ENCODE data around the gene JUND.
A peak's percentile ranks its signal among the peaks of the same experiment; 100 is the strongest.

Gene JUND

DNA sequence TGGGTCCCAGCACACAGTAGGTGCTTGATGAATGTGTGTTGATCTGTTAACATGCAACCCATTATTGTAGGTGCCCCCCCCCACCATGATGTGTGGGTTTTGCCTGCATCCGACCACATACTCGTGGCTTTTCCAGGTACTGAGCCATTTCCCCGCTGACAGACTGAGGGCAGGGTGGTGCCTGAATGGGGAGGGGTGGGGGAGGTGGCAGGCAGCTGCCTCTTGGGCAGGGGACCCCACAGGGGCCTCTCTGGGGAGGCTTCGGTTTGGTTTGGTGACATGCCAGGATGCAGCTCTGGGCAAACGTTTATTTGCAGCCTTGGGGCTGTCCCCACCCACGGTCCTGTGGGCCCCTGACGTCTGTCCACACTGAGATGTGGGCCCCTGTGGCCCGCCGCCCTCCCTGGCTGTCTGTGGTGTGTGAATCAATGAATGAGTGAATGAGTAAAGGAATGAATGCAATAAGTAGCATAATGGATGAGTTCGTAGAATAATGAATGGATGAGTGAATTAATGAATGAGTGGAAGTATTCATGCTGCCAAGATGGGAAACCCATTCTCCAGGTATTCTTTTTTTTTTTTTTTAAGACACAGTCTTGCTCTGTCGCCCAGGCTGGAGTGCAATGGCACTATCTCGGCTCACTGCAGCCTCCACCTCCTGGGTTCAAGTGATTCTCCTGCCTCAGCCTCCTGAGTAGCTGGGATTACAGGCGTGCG lies 9.0 kb upstream of the JUND start:
- DNase-seq (ENCODE audit: low read depth in 2 of 2): peak; percentile 62 to 69

DNA sequence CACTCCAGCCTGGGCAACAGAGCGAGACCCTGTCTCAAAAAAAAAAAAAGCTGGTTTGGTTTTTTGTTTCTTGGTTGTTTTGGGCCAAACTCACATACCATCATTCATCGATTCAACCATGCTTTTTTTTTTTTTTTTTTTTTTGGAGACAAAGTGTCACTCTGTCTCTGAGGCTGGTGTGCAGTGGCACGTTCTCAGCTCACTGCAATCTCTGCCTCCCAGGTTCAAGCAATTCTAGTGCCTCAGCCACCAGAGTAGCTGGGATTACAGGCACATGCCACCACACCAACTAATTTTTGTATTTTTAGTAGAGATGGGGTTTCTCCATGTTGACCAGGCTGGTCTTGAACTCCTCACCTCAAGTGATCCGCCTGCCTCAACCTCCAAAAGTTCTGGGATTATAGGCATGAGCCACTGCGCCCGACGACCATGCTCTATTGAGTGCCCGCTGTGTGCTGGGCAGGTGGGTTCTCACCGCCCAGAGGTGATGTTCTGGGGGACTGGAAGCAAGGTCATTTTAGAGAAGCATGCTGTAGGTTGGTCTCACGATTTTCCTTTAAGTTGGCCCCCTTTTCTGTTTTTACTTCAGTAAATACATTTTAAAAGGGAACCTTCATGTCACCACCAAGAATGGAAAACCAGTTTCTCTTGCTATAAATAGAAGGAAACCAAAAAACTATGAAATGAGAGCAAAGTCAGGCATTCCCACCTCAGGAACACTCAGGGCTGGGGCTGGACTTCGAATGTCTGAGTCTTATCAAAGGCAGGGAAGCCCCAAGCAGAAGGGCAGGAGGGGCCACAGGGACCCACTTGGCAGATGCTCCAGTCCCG lies 8.3 kb upstream of the JUND start:
- no peak for DNase-seq (ENCODE audit: low read depth in 2 of 2)

DNA sequence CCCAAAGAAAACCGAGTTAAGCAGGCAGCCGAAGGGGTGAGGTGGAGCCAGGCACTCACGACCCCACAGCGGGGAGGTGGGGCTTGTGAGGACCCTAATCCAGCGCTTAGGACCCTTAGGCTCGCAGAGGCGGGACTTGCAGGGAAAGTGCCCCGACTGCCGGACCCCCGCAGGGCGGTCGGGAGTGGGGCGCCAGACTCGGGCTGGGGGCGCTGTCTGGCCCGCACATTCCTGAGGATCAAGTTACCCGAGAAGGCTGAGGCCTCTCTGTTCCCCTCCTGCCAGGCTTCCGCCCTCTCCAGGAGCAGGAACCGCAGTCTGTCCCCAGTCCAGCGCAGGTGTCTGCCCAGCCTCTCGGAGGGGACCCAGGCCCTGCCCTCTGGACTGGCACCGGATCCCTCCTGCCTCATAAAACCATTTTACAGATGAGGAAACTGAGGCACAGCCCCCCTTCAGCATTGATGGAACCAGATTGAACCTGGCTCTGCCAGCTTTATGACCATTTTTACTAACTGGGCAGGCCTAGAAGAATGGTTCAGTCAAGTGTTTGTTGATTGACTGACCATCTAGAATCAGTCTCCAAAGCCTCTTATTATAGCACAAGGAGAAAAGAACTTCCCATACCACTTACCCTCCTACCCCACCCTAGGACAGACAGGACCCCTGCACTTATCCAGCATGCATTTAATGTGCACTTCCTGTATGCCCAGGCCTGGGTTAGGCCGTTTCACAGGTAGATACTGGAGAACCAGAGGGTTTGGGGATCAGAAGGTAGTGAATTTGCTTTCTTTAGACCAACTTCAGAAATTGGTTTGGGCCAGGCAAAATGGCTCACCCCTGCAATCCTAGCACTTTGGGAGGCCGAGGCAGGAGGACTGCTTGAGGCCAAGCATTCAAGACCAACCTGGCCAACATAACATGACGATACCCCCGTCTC lies 6.7 kb upstream of the JUND start:
- no peak for DNase-seq (ENCODE audit: low read depth in 2 of 2)

DNA sequence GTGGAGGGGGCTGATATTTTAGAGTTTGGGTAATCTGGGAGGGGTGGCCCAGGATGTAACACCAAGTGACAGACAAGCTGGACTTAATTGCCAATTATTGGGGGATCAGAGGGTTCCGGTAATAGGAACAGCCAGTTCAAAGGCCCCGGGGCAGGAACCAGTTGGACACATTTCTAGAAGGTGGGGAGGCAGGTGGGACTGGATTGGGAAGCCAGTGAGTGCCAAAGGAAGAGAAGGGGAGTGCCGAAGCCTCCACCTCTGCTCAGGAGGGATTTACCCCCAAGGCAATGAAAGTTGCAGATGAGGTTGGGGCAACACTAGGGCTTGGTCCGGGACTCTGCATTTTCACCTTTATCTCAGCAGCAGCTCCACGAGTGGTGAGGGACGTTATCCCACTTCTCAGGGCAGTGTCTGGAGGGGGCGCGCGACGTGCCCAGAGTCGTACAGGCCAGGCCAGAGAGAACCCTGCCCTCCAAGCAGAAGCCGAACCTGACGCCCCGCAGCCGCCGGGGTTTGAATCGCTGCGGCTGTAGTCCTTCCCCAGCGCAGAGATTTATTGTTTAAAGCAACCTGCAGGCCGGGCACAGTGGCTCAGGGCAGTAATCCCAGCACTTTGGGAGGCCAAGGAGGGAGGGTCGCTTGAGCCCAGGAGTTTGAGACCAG lies 5.7 kb upstream of the JUND start:
- no peak for DNase-seq (ENCODE audit: low read depth in 2 of 2)

DNA sequence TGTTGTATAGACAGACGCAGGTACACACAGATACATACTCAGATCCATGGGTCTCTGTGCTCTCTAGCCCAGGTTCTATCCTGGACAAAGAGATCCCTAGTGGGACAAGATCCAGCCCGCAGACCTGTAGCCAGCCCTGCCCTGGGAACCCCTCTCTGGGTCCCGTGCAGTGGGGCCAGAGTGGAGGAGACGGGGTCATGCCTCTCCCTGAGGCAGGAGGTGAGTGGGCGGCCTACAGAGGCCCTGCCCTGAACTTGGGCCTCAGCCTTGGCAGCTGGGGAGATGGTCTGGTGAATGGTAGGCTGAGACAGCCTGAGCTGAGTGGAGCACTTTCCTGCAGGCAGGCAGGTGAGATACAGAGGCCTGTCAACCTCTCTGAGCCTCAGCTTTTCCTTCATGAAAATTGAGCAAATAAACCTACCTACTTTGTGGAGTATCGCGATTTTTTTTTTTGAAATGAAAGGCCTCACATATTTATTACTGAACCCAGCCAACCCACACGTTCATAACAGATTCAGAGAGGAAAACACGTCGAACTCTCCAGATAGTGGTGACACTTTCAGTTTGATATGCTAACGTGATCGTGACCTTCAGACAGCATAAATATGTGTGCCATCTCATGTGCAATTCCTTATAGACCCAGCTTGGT lies 3.4 kb upstream of the JUND start:
- no peak for DNase-seq (ENCODE audit: low read depth in 2 of 2)

DNA sequence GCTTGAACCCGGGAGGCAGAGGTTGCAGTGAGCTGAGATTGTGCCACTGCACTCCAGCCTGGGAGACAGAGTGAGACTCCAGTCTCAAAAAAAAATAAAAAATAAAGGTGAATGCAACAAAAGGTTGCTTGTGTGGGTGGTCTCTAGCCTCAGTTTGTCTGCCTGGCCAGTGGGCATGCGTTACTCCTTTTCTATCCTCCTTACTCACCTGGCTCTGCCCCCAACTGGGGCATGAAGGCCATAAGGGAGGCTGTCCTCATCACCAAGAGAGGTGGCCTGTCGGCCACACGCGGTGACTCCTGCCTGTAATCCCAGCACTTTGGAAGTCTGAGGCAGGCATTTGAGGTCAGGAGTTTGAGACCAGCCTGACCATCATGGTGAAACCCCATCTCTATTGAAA lies 1.9 kb upstream of the JUND start:
- no peak for DNase-seq (ENCODE audit: low read depth in 2 of 2)

DNA sequence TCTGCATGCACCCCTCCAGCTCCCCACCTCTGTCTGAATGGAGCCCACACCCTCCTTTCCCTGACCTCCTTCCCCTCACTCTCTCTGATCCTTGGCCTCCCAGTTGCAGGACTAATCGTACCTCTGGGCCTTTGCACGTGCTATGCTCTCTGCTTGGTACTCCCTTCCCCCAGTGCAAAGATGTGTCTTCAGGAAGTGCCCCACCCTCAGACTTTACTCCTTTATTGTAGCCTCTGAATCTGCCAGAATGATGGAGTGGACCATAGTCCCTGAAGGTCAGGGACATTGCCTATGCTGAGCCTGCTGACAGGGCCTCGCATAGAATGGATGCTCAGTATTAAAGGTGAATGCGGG lies 1.3 kb upstream of the JUND start:
- no peak for DNase-seq (ENCODE audit: low read depth in 2 of 2)

DNA sequence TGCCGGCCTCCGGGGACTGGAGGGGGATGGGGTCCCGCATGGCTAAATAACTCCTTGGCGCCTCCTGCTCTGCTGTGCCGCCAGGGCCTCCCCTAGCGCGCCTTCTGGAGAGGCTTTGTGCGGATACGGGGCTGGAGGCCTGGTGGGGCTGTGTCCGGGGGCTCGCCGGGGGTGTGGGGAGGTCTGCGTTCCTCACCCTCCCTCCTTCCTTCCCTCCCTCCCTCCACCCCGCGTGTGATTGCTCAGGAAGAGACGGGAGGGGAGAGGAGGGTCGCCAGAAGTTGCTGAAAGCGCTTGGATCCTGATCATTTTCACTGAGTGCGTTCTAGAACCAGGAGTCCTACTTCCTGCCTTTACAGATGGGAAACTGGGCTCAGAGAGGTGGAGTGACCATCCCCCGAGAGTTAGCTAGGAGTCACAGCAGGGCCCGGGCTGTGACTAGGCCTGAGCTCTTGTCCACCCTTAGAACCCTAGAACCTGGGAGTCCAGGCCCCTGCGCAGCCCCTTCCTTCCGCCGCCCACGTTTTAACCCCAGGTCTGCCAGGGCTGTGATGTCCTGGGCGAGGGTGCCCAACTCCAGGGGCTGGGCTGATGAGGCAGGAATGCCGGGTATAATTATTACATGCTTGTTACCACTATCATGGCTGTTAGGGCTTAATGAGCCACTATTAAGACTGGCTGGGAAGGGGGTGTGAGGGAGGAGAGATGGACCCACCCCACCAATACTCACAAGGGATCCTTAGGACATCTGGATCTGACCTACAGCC lies 782 bp upstream of the JUND start:
- DNase-seq (ENCODE audit: low read depth in 2 of 2): no peak

DNA sequence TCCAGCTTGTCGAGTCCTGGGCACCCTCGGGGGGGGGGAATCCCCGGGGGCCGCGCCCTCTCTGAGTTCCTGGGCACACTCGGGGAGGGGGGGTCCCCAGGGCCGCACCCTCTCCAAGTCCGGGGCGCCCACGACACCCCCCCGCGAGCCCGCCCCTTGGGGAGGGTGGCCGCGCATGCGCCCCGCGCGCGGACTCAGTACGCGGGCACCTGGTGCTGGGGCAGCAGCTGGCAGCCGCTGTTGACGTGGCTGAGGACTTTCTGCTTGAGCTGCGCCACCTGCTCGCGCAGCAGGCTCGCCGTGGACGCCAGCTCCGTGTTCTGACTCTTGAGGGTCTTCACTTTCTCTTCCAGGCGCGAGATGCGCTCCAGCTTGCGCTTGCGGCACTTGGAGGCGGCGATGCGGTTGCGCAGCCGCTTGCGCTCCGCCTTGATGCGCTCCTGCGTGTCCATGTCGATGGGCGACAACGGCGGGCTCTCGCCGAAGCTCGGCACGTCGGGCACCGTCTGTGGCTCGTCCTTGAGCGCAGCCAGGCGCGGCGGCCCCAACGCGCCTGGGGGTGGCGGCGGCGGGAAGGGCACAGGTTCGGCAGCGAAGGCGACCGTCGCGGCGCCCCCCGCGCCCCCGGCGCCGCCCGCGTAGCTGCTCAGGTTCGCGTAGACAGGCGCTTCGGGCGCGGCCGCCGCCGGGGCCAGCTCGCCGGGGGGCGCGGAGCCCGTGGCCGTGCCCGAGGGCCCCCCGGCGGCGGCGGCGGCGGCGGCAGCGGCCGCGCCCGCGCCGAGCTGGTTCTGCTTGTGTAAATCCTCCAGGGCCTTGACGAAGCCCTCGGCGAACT lies 958 bp downstream of the JUND start:
- DNase-seq (ENCODE audit: low read depth in 2 of 2): peak; percentile 59 to 65

DNA sequence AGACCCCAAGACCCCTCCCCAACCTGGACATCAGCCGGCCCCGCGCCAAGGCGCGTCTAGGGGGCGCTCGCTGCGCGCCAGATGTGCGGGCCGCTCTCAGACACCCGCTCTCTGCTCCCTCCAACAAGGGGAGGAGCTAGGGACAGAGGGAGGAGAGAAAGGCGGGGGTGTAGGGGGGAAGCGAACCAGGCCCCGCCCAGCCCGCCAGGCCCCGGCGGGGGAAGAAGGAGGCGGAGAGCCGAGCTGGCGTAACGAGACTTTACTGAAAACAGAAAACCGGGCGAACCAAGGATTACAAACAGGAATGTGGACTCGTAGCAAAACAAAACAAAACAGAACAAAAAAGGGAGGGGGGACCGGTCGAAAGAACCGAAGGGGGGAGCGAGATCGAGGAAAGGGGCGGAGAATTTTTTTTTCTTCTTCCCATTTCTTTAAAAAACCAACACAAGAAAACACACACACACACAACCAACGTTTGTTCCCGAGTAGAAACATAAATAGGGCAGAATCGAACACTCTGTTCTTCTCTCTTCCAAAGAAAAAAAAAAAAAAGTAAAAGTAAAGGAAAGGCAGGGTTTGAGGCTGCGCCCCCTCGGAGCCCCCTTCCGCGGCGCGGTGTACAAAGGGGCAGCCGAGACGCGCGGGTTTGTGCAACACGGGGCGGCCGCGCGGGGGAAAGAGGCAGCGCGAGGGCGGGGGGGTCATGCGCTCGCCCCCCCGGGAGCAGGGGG lies 1.7 kb downstream of the JUND start:
- peak; percentile 74 to 85 for DNase-seq (ENCODE audit: low read depth in 2 of 2)

DNA sequence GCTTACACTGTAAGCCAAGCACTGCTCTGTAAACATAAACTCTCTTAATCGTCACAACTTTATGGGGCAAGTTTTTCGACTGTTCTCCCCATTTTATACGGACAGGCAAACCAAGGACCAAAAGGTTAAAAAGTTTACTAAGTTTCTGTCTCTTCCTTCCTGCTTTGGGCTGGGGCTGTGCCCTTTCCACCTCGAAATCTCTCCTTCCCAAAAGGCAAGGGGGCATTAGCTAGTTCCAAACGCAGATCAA lies 2.2 kb downstream of the JUND start:
- no peak for DNase-seq (ENCODE audit: low read depth in 2 of 2)

DNA sequence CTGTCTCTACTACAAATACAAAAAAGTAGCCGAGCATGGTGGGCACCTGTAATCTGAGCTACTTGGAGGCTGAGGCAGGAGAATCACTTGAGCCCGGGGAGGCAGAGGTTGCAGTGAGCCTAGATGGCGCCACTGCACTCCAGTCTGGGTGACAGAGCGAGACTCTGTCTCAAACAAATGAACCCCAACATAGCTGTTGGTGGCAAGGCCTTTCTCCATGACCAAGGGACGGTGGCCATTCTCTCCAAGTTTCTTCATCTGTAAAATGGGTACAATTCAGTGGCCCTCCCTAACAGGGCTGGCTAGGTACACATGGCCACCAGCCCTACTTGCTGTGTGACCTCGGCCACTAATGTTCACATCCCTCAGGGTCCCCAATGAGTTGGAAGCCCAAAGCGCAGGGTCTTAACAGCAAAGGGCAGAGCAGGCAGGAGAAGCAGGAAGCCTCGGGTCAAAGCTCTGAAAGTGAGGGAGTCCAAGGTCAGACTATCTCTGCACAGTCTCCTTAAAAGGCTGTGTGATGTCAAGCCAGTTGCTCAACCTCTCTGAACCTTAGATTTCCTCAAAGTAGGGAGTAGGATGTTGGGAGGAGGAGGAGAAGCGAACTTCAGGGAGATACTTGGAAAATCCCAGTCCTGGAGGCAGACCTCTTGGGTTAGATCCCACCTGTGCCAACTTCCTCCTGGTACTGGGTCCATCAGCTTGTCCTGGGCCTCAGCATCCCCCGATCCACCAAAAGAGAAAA lies 2.7 kb downstream of the JUND start:
- DNase-seq (ENCODE audit: low read depth in 2 of 2): no peak

DNA sequence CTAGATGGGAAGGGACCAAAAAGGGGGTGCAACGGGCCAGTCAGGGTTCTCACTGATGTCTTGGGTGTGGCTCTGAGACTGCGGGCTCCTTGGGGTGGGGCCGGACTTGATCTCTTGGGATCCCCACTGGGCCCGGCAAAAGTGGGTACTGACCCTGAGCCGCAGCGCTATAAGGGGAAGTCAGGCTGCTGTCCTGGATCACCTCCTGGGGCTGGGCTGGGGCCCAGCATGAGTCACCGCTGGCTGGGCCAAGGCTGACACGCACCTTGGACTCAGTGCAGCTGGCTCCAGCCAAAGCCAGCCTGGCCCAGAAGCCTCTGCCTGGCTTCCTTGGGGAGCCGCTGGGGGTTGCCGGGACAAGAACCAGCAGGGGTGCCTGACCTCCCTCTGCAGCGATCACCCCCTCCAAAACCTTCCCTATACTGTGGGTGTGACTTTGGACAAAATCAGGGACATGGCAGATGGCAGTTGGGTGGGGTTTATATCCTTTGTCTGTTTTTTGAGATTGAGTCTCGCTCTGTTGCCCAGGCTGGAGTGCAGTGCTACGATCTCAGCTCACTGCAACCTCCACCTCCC lies 6.6 kb downstream of the JUND start:
- no peak for DNase-seq (ENCODE audit: low read depth in 2 of 2)

DNA sequence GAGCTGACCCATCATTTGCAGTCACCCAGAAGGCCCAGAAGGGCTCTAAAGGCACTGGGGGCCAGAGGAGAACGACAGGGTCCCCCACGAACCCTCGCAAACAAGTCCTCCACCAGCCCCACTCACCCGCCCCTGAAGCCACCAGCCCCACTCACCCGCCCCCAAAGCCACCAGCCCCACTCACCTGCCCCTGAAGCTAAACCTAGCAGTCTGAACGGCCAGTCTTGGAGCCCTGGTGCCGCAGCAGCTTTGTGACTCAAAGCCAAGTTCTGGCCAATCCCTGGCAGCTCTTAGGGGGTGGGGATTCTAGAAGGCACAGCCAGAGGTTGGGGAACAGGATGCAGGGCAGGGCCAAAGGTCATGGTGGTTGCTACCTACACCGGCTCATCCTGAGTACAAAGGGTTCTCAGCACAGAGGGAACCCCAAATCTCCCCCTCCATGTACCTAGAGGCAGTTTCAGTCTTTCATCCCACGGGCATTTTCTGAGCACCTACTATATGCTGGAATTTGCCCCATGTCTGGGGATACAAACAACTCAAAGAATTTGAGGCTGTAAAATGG lies 7.1 kb downstream of the JUND start, which contains the start of gene IQCN:
TSS of gene IQCN (minus strand) at position 234 of the 562 bp plus-strand sequence. CDS start 4,974 bp downstream, outside the sequence.
- DNase-seq (ENCODE audit: low read depth in 2 of 2): no peak

DNA sequence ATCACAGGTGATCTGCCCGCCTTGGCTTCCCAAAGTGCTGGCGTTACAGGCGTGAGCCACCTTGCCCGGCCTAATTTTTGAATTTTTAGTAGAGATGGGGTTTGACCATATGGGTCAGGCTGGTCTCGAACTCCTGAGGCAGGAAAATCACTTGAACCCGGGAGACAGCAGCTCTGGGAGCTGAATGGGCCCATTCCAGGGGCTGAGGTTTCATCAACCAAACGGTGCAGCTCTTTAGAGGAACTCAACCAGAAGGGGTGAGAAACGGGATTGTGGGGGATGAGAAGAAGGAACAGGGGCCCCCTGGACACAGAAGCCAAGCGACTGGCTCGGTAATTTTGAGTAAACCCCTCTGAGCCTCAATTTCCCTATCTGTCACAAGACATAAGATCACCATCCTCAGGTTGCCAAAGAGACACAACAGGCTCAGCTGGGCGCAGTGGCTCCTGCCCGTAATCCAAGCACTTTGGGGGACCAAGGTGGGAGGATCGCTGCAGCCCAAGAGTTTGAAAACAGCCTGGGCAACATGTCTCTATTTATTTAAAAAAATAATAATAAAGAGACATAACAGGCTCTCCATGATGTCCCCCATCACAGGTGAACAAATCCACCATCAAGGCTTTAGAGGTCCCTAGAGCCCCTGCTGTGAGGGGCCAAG lies 7.7 kb downstream of the JUND start:
- DNase-seq (ENCODE audit: low read depth in 2 of 2): no peak

DNA sequence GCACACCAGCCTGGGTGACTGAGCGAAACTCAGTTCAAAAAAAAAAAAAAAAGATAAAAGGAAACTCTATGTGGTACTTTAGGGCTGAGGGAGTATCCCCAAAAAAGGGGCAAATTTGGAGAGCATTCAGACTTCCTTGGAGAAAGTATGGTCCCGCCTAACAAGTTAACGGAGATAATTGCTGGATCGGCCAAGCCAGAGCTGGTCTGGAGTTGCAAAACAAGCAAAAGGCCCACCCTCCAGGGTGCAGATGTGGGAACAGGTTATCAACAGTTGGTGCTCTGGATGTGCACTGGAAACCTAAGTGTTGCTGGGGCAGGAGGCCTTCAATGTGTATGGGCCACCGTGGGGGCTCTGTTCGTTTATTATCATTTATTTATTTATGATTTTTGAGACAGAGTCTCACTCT lies 10.0 kb downstream of the JUND start:
- no peak for DNase-seq (ENCODE audit: low read depth in 2 of 2)

DNA sequence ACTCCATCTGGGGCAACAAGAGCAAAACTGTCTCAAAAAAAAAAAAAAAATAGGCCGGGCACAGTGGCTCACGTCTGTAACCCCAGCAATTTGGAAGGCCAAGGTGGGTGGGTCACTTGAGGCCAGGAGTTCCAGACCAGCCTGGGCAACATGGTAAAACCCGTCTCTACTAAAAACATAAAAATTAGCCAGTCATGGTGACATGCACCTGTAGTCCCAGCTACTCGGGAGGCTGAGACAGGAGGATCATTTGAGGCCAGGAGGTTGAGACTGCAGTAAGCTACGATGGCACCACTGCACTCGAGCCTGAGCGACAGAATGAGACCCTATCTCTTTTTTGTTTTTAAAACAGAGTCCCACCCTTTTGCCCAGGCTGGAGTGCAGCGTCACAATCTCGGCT lies 11.1 kb downstream of the JUND start:
- no peak for DNase-seq (ENCODE audit: low read depth in 2 of 2)
